GM19023 (cell line): ENCODE measurements around the gene DISC1.

ENCODE experiments used
- ATAC-seq: cut with Tn5 transposase; IDR thresholded peaks from one replicate; pipeline ENCODE4 v1.9.1; 2021; ENCODE audit warnings: mild to moderate bottlenecking, moderate library complexity; ENCODE audit not compliant: unreplicated experiment

DISC1 gene

GRCh38 chr1:231842441-231842840 is 215.9 kb downstream of the DISC1 start:
- no peak for ATAC-seq

- no peak for ATAC-seq
These were observed 218.5 kb downstream of the DISC1 start for GRCh38 chr1:231844986-231845502.

GRCh38 chr1:231847612-231848397 is 221.2 kb downstream of the DISC1 start:
- no peak for ATAC-seq

- no peak for ATAC-seq
These were observed 223.4 kb downstream of the DISC1 start for GRCh38 chr1:231849981-231850380.

GRCh38 chr1:231850786-231851185 is 224.2 kb downstream of the DISC1 start:
- ATAC-seq, result no peak

- ATAC-seq, result no peak
These were observed 227.1 kb downstream of the DISC1 start for GRCh38 chr1:231853588-231854207.

GRCh38 chr1:231855361-231855760 is 228.8 kb downstream of the DISC1 start:
- no peak for ATAC-seq

GRCh38 chr1:231855926-231856325 is 229.3 kb downstream of the DISC1 start:
- ATAC-seq, result no peak

GRCh38 chr1:231856426-231856825 is 229.8 kb downstream of the DISC1 start:
- no peak for ATAC-seq

GRCh38 chr1:231856894-231857293 is 230.3 kb downstream of the DISC1 start:
- no peak for ATAC-seq

- no peak for ATAC-seq
These were observed 231.1 kb downstream of the DISC1 start for GRCh38 chr1:231857609-231858135.

- no peak for ATAC-seq
These were observed 233.9 kb downstream of the DISC1 start for GRCh38 chr1:231860221-231861088.

GRCh38 chr1:231861541-231862481 is 235.2 kb downstream of the DISC1 start:
- no peak for ATAC-seq

- no peak for ATAC-seq
These were observed 236.0 kb downstream of the DISC1 start for GRCh38 chr1:231862611-231863010.

- no peak for ATAC-seq
These were observed 238.7 kb downstream of the DISC1 start for GRCh38 chr1:231865331-231865730.

- ATAC-seq, result no peak
These were observed 240.1 kb downstream of the DISC1 start for GRCh38 chr1:231866392-231867331.

GRCh38 chr1:231867607-231868006 is 241.0 kb downstream of the DISC1 start:
- no peak for ATAC-seq

GRCh38 chr1:231869364-231869763 is 242.8 kb downstream of the DISC1 start:
- no peak for ATAC-seq

- ATAC-seq, result no peak
These were observed 244.9 kb downstream of the DISC1 start for GRCh38 chr1:231871471-231871870.
